Suprapubic skin (tissue), 4 donors: ENCODE results near the gene FBXO36. TPM values are rescaled to one million over a fixed set of nuclear protein-coding genes. Genes with fewer than 3 reads are reported as not detected.

Experiments
- DNase-seq, 2 donors: peaks; one replicate each; pipeline ENCODE4 v3.0.0-alpha.2; 2019; ENCODE audit warnings: low spot score in 2 of 2
- H3K27ac ChIP-seq: fragments of 200-600 bp; sonication (generic); one replicate; pipeline ENCODE4 v1.5.1; 2019
- H3K27me3 ChIP-seq: fragments of 200-600 bp; sonication (generic); one replicate; pipeline ENCODE4 v1.5.1; 2019
- H3K36me3 ChIP-seq: fragments of 200-600 bp; sonication (generic); one replicate; pipeline ENCODE4 v1.5.1; 2019
- H3K4me1 ChIP-seq: fragments of 200-600 bp; sonication (generic); one replicate; pipeline ENCODE4 v1.5.1; 2019
- H3K4me3 ChIP-seq: fragments of 200-600 bp; sonication (generic); one replicate; pipeline ENCODE4 v1.5.1; 2019; ENCODE audit warnings: mild to moderate bottlenecking
- H3K9me3 ChIP-seq: fragments of 200-600 bp; sonication (generic); one replicate; pipeline ENCODE4 v1.5.1; 2019
- EP300 ChIP-seq: sonication (generic); formaldehyde crosslinking; IDR thresholded peaks from one replicate; pipeline ENCODE4 v1.6.1; 2017; ENCODE audit warnings: antibody characterized with exemption
- POLR2A ChIP-seq, 2 donors: fragments of 450-650 bp; IDR thresholded peaks; one replicate each; pipeline ENCODE4 v1.6.1; 2017; ENCODE audit warnings: antibody characterized with exemption in 2 of 2, mild to moderate bottlenecking in 2 of 2, moderate library complexity in 2 of 2
- POLR2AphosphoS5 ChIP-seq, 3 donors: sonication (generic); formaldehyde crosslinking; IDR thresholded peaks; one replicate each; pipeline ENCODE4 v1.6.1; 2017; ENCODE audit warnings: antibody characterized with exemption in 3 of 3
- WGBS: methylation state at CpG from one replicate; pipeline ENCODE4 v1.1.5; 2018; 5-methylcytosine and 5-hydroxymethylcytosine counted together
- total RNA-seq, 4 donors: library from RNA; depleted of rRNA; stranded (reverse); fragments of >200 nt; gene quantifications; one replicate each; pipeline ENCODE4 v1.1.0, GENCODE V29; 2016
- TF ChIP-seq, protein P1 (sequence below), 2 donors: fragments of 200-600 bp in 1 of 2; fragments of 450-650 bp in 1 of 2; sonication (generic) in 1 of 2; IDR thresholded peaks; one replicate each; pipeline ENCODE4 v1.5.1; 2016 to 2019; ENCODE audit warnings: antibody characterized with exemption in 2 of 2, mild to moderate bottlenecking in 1 of 2, moderate library complexity in 1 of 2

Gene FBXO36
- total RNA-seq, 4 donors from 2014 or later, result 4.5 to 8.4 (median 5.9) TPM

DNA sequence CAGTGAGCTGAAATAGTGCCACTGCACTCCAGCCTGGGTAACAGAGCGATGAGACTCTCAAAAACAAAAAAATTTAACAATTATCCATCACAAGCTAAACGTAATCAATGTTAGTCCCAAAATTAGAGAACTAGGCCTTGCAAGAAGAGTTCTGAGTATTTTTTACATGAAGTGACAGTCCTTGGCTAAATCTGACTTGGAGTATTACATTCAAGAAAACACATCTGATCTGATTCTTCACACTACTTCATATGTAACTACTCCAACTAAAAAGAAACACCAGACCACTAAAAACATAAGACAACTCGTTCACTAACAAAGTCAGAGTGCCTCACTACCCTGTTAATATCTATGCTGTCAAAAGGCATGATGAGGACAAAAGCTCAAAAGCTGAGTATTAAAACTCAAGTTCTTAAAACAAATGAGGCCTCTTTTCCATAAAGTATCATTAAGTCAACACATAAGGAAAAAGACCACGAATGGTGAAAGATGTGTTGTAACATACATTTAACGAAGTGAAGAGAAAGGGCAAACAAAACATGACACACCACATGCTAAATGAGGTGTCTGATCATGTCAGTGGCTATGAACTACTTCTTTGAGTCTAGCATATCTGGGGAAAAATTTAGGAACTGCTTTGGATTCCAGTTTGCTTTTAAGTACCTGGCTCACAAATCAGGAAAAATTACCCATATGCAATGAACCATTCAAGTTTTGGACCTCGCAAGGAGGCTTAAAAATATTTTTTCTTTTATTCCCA, 42.9 kb upstream of the FBXO36 start:
- no peak for DNase-seq
- no peak overlapping the region for H3K27ac ChIP-seq
- no peaks in the 10 kb centered on the region for H3K9me3 ChIP-seq
- no peak overlapping the region for H3K4me3 ChIP-seq
- peaks cover 36% of the 10 kb centered on the region for H3K36me3 ChIP-seq
- no peaks in the 10 kb centered on the region for H3K27me3 ChIP-seq
- WGBS, result 89% methylated on average over 6 of the region's 6 CpGs
- no peaks in the 10 kb centered on the region for H3K4me1 ChIP-seq
- no peak for TF ChIP-seq POLR2A (IDR thresholded peaks at IDR 0.05)
- no peak for TF ChIP-seq EP300
- TF ChIP-seq, protein P1, sequence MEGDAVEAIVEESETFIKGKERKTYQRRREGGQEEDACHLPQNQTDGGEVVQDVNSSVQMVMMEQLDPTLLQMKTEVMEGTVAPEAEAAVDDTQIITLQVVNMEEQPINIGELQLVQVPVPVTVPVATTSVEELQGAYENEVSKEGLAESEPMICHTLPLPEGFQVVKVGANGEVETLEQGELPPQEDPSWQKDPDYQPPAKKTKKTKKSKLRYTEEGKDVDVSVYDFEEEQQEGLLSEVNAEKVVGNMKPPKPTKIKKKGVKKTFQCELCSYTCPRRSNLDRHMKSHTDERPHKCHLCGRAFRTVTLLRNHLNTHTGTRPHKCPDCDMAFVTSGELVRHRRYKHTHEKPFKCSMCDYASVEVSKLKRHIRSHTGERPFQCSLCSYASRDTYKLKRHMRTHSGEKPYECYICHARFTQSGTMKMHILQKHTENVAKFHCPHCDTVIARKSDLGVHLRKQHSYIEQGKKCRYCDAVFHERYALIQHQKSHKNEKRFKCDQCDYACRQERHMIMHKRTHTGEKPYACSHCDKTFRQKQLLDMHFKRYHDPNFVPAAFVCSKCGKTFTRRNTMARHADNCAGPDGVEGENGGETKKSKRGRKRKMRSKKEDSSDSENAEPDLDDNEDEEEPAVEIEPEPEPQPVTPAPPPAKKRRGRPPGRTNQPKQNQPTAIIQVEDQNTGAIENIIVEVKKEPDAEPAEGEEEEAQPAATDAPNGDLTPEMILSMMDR (IDR thresholded peaks at IDR 0.05), result no peak
- no peak for TF ChIP-seq POLR2AphosphoS5 (IDR thresholded peaks at IDR 0.05)

DNA sequence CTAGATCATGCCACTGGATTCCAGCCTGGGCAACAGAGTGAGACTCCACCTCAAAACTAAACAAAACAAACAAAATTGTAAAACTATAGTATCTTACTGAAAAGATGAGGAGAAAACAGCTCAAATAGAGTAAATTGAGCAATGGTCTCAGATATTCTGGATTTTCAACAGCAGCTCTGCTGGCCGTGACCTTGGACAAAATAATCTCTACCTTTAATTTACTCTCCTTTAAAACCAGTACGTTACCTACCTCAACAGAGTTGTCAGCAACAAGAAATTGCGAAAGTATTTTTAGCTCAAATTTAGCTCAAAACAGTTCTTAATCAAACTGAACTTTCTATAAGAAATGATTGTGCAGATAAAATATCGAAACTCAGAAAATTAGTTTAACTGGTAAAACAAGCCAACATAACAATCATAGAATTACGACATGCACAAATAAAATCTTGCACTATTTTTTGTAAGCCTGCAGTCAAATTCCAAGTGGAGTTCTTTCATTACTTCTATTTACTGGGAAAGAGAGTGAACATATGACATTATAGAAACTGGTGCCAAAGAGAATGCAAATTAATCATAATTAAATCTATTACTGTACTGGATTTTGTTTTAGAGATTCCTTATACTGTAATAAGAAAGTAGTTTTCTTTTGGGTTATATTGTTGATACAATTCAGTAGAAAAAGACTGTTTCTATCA, 41.3 kb upstream of the FBXO36 start:
- 72% methylated on average over 5 of the region's 5 CpGs for WGBS
- DNase-seq, result no peak
- Histone ChIP-seq H3K4me1 (peaks cover 8% of the 10 kb centered on the region), H3K27ac (no peak overlapping the region), H3K27me3 (no peaks in the 10 kb centered on the region), H3K36me3 (peaks cover 36% of the 10 kb centered on the region), H3K9me3 (no peaks in the 10 kb centered on the region), H3K4me3 (no peak overlapping the region)
- TF ChIP-seq POLR2AphosphoS5 (IDR thresholded peaks at IDR 0.05), result no peak
- TF ChIP-seq EP300, result no peak
- TF ChIP-seq POLR2A (IDR thresholded peaks at IDR 0.05), result no peak
- TF ChIP-seq, protein P1 (IDR thresholded peaks at IDR 0.05), result no peak

DNA sequence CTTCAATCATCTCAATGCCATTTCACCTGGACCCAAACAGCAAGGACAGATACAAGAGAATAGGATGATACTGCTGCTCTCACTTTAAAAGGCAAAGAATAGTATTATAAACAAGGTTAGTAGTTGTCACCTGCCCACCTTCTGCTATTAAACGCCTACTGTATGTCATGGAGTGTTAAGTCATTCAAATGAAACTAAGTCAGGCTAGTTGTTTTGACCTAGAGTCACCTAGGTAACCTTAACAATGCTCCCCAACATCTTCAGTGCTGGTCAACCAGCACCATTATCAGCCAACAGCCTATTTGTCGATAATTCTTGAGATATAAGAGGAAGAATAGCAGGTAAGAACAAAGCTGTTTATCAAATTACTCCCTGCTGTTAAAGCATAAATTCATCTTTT, 39.7 kb upstream of the FBXO36 start:
- H3K4me1 ChIP-seq, result peaks cover 11% of the 10 kb centered on the region
- 86% methylated on average over 2 of the region's 2 CpGs for WGBS

DNA sequence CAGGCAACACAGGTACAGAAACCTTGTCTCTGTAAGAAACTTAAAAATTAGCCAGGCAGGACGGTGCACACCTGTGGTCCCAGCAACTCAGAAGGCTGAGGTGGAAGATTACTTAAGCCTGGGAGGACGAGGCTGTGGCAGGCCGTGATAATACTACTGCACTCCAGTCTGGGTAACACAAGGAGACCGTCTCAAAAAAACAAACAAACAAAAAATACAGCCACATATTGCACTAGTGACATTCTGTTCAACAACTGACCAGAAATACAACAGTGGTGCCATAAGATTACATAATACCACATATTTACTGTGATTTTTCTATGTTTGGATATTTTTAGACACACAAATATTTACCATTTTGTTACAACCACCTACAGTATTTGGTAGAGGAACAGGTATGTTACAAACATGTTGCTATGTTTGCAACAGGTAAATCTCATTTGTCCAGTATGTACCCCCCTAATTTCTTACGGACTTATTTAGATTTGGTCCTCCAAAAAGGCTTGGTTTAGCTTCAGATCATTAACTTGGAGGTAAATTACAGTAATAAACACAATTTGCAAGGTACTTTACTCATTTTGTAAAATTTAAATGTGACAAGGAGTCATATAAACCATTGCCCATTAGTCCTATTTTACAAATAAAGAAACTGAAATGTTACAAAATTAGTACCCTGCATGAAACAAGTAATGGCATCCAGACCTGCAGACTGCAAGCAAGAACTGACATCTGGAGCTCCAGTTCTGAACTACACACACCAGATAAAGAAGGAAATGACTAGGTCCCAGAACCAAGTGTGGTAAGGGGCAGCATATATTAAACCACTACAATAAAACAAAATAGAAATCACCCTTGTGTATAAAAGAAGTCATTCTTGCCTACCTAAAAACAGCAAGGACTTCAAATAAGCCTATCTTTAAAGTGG, 37.3 kb upstream of the FBXO36 start:
- DNase-seq, result no peak
- Histone ChIP-seq H3K4me1 (peaks cover 11% of the 10 kb centered on the region), H3K27ac (no peak overlapping the region), H3K36me3 (peaks cover 2% of the 10 kb centered on the region), H3K27me3 (no peaks in the 10 kb centered on the region), H3K9me3 (no peaks in the 10 kb centered on the region), H3K4me3 (no peak overlapping the region)
- WGBS, result 79% methylated on average over 5 of the region's 5 CpGs
- TF ChIP-seq, protein P1 (IDR thresholded peaks at IDR 0.05), result no peak
- TF ChIP-seq EP300, result no peak

More for the DNA sequence above, 39.7 kb upstream of the FBXO36 start:
- H3K36me3 ChIP-seq, result peaks cover 26% of the 10 kb centered on the region
- H3K27me3 ChIP-seq, result no peaks in the 10 kb centered on the region
- H3K4me3 ChIP-seq, result no peak overlapping the region
- no peak for DNase-seq
- H3K9me3 ChIP-seq, result no peaks in the 10 kb centered on the region
- H3K27ac ChIP-seq, result no peak overlapping the region
- TF ChIP-seq EP300, result no peak

DNA sequence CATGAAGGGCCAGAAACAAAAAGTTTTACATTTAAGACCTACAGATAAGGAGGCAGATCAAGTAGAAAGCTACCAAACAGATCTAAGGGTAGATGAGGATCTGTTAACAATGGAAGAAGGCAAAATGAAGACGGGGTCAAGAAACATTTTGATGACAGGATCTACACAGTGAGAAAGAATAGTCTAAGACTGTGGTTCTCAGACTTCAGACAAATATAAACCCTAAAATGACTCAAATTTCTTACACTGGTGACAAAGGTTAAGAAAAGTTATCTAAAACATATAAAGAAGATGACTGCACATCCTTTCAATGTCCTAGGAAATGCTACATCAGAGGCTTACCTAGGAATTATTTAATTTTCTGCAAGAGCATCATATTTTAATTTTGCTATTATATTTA, 34.9 kb upstream of the FBXO36 start:
- Histone ChIP-seq H3K4me1 (peaks cover 11% of the 10 kb centered on the region), H3K9me3 (no peaks in the 10 kb centered on the region), H3K27me3 (no peaks in the 10 kb centered on the region), H3K4me3 (no peak overlapping the region), H3K27ac (no peak overlapping the region), H3K36me3 (no peaks in the 10 kb centered on the region)
- TF ChIP-seq POLR2AphosphoS5 (IDR thresholded peaks at IDR 0.05), result no peak
- TF ChIP-seq, protein P1 (IDR thresholded peaks at IDR 0.05), result no peak
- TF ChIP-seq POLR2A (IDR thresholded peaks at IDR 0.05), result no peak
- TF ChIP-seq EP300, result no peak
- DNase-seq, result no peak
- 87% methylated on average over 1 of the region's 1 CpG for WGBS
